Measurements from ENCODE around the gene NDRG3. TPM values are rescaled to one million over a fixed set of nuclear protein-coding genes. Genes with fewer than 3 reads are reported as not detected.

Gene NDRG3
- total and polyA plus RNA-seq, 10 of the 15 experiments (the other 5 are each of a cell fraction or from before 2014, with no cell fraction given) = 11.2 to 29.7 (median 14.9) TPM

DNA sequence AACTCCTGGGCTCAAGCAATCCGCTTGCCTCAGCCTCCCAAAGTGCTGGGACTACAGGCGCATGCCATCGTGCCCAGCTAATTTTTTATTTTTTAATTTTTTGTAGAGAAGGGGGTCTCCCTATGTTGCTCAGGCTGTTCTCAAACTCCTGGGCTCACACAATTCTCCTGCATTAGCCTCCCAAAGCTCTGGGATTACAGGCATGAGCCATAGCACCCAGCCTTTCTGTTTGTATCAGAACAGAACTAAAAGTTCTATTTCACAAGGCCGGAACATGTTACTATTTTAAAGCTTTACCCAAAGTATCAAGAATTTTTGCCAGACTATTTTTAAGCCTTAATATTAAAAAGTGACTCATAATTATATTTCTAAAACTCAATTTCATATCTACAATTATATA, 42.4 kb downstream of the NDRG3 start:
- intact Hi-C loops (cut with micrococcal nuclease; ENCODE audit: unreplicated experiment) = no loop called here
- no peak overlapping the region for H3K9ac ChIP-seq (ENCODE audit: control insufficient read depth, insufficient read depth, low read length)
- no peaks in the 10 kb centered on the region for H3K4me1 ChIP-seq (ENCODE audit: control insufficient read depth, insufficient read depth, low read length)
- TF ChIP-seq DPF2 (IDR thresholded peaks at IDR 0.05) (no peak), ESRRA (IDR thresholded peaks at IDR 0.05; ENCODE audit: low read length) (no peak), ZNF24 (IDR thresholded peaks at IDR 0.05) (no peak), WRNIP1 (IDR thresholded peaks at IDR 0.05; ENCODE audit: borderline replicate concordance, low read depth, low read length) (no peak), SIX5 (IDR thresholded peaks at IDR 0.05; ENCODE audit: low read depth, low read length, severe bottlenecking) (no peak), RAD51 (IDR thresholded peaks at IDR 0.05) (no peak), PML (IDR thresholded peaks at IDR 0.05; ENCODE audit: low read length) (no peak), ZZZ3 (IDR thresholded peaks at IDR 0.05; ENCODE audit: control insufficient read depth, insufficient read length, low read depth) (no peak), RBBP5 (conservative IDR thresholded peaks at IDR 0.05) (no peak), HDAC6 (IDR thresholded peaks at IDR 0.05; ENCODE audit: unreplicated experiment) (no peak), MTA2 (IDR thresholded peaks at IDR 0.05; ENCODE audit: low read depth) (no peak), TCF7 (IDR thresholded peaks at IDR 0.05; ENCODE audit: borderline replicate concordance) (no peak), ASH2L (IDR thresholded peaks at IDR 0.05; ENCODE audit: borderline replicate concordance, low read depth) (no peak), POLR2AphosphoS5 (IDR thresholded peaks at IDR 0.05; ENCODE audit: low read length) (no peak)
- TF ChIP-seq, protein P1, sequence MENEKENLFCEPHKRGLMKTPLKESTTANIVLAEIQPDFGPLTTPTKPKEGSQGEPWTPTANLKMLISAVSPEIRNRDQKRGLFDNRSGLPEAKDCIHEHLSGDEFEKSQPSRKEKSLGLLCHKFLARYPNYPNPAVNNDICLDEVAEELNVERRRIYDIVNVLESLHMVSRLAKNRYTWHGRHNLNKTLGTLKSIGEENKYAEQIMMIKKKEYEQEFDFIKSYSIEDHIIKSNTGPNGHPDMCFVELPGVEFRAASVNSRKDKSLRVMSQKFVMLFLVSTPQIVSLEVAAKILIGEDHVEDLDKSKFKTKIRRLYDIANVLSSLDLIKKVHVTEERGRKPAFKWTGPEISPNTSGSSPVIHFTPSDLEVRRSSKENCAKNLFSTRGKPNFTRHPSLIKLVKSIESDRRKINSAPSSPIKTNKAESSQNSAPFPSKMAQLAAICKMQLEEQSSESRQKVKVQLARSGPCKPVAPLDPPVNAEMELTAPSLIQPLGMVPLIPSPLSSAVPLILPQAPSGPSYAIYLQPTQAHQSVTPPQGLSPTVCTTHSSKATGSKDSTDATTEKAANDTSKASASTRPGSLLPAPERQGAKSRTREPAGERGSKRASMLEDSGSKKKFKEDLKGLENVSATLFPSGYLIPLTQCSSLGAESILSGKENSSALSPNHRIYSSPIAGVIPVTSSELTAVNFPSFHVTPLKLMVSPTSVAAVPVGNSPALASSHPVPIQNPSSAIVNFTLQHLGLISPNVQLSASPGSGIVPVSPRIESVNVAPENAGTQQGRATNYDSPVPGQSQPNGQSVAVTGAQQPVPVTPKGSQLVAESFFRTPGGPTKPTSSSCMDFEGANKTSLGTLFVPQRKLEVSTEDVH (IDR thresholded peaks at IDR 0.05; ENCODE audit: low read depth, partially characterized antibody) = no peak
- TF ChIP-seq, protein P2, sequence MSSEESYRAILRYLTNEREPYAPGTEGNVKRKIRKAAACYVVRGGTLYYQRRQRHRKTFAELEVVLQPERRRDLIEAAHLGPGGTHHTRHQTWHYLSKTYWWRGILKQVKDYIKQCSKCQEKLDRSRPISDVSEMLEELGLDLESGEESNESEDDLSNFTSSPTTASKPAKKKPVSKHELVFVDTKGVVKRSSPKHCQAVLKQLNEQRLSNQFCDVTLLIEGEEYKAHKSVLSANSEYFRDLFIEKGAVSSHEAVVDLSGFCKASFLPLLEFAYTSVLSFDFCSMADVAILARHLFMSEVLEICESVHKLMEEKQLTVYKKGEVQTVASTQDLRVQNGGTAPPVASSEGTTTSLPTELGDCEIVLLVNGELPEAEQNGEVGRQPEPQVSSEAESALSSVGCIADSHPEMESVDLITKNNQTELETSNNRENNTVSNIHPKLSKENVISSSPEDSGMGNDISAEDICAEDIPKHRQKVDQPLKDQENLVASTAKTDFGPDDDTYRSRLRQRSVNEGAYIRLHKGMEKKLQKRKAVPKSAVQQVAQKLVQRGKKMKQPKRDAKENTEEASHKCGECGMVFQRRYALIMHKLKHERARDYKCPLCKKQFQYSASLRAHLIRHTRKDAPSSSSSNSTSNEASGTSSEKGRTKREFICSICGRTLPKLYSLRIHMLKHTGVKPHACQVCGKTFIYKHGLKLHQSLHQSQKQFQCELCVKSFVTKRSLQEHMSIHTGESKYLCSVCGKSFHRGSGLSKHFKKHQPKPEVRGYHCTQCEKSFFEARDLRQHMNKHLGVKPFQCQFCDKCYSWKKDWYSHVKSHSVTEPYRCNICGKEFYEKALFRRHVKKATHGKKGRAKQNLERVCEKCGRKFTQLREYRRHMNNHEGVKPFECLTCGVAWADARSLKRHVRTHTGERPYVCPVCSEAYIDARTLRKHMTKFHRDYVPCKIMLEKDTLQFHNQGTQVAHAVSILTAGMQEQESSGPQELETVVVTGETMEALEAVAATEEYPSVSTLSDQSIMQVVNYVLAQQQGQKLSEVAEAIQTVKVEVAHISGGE (CRISPR knock-in tag; IDR thresholded peaks at IDR 0.05) = no peak
- TF ChIP-seq, protein P3, sequence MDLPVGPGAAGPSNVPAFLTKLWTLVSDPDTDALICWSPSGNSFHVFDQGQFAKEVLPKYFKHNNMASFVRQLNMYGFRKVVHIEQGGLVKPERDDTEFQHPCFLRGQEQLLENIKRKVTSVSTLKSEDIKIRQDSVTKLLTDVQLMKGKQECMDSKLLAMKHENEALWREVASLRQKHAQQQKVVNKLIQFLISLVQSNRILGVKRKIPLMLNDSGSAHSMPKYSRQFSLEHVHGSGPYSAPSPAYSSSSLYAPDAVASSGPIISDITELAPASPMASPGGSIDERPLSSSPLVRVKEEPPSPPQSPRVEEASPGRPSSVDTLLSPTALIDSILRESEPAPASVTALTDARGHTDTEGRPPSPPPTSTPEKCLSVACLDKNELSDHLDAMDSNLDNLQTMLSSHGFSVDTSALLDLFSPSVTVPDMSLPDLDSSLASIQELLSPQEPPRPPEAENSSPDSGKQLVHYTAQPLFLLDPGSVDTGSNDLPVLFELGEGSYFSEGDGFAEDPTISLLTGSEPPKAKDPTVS (IDR thresholded peaks at IDR 0.05; ENCODE audit: low read depth, low read length) = no peak
- no peak for ATAC-seq
- SMC1A ChIA-PET (ENCODE audit: uncharacterized antibody, unreplicated experiment) = interaction anchor here (1.3 kb wide), 1 partner anchor 10 kb away, joined by 3 read pairs; no protein-coding TSS in a partner anchor
- CTCF ChIA-PET = no interaction called here
- H3K36me3 ChIP-seq (ENCODE audit: control insufficient read depth in 2 of 2, insufficient read depth in 2 of 2, low read length in 1 of 2) = no peaks in the 10 kb centered on the region
- H2AFZ ChIP-seq (ENCODE audit: control insufficient read depth, low read depth, low read length) = no peak overlapping the region
- POLR2A ChIA-PET = no interaction called here
- H3K9me3 ChIP-seq (replicated peaks; ENCODE audit: control insufficient read depth, insufficient read depth, low read length) = no peaks in the 10 kb centered on the region
- no peak overlapping the region for H3K4me3 ChIP-seq
- no peak for DNase-seq (ENCODE audit: low read depth, low spot score)
- H3K4me2 ChIP-seq (ENCODE audit: control insufficient read depth, insufficient read depth) = no peak overlapping the region
- 86% methylated on average over 4 of the region's 4 CpGs for WGBS (ENCODE audit: insufficient coverage, insufficient replicate concordance, low lambda C conversion rate, missing lambda C conversion rate)
- H4K20me1 ChIP-seq (ENCODE audit: control insufficient read depth, insufficient read depth) = no peaks in the 10 kb centered on the region
- in situ Hi-C loops (cut with MboI) = no loop called here
- RAD21 ChIA-PET (ENCODE audit: unreplicated experiment) = no interaction called here
- no peak overlapping the region for H3K27ac ChIP-seq (ENCODE audit: control insufficient read depth, insufficient read depth)
- H3K27me3 ChIP-seq (replicated peaks in 1 of 2; ENCODE audit: control insufficient read depth in 2 of 2, insufficient read depth in 2 of 2, low read length in 1 of 2) = no peaks in the 10 kb centered on the region
- no TSS peak for BruUV-seq (replicated peaks)
- FAIRE-seq = no peak
- no peaks in the 10 kb centered on the region for H3K79me2 ChIP-seq (ENCODE audit: control insufficient read depth, insufficient read depth, low read length)
